ENCODE measurements around the gene ZNF18. TPM values are rescaled to one million over a fixed set of nuclear protein-coding genes. Genes with fewer than 3 reads are reported as not detected.

Gene ZNF18
- polyA plus RNA-seq, 1 donor (not counting 4 experiments of a cell fraction or from before 2014, with no cell fraction given), result 7.7 TPM

- no peaks in the 10 kb centered on the region for H3K36me3 ChIP-seq (ENCODE audit: control insufficient read depth in 2 of 2, extremely low read depth in 1 of 2, insufficient read depth in 2 of 2, low read length in 2 of 2)
- H2AFZ ChIP-seq (ENCODE audit: control insufficient read depth, low read length), result peak overlapping the region; percentile 38
- no peak overlapping the region for H3K27ac ChIP-seq (ENCODE audit: control insufficient read depth, insufficient read depth, low read length)
- H3K9me3 ChIP-seq (ENCODE audit: control insufficient read depth, low read depth, low read length), result no peaks in the 10 kb centered on the region
- H3K4me3 ChIP-seq (ENCODE audit: control insufficient read depth in 2 of 3, extremely low read depth in 1 of 3, insufficient read depth in 2 of 3, low read depth in 1 of 3, low read length in 3 of 3), result no peak overlapping the region
- peak; percentile 66 for FAIRE-seq
- TF ChIP-seq EZH2 (IDR thresholded peaks at IDR 0.05; ENCODE audit: low read length) (no peak), CTCF (optimal IDR thresholded peaks at IDR 0.05 in 1 of 3, IDR thresholded peaks at IDR 0.05 in 1 of 3, conservative IDR thresholded peaks at IDR 0.05 in 1 of 3; ENCODE audit: extremely low read depth in 1 of 3, insufficient read depth in 2 of 3, low read length in 3 of 3) (peak; percentile 85 to 98 (median 91))
- no peaks in the 10 kb centered on the region for H4K20me1 ChIP-seq (ENCODE audit: control insufficient read depth, extremely low read depth, insufficient read depth, low read length)
- no peaks in the 10 kb centered on the region for H3K4me1 ChIP-seq (ENCODE audit: control insufficient read depth, extremely low read depth, insufficient read depth, low read length)
- peak; percentile 42 for DNase-seq (ENCODE audit: low read depth, low spot score)
- H3K79me2 ChIP-seq (ENCODE audit: control insufficient read depth, insufficient read depth, low read length), result no peaks in the 10 kb centered on the region
- no peak overlapping the region for H3K9ac ChIP-seq (ENCODE audit: control insufficient read depth, extremely low read depth, insufficient read depth, low read length)
- no peaks in the 10 kb centered on the region for H3K27me3 ChIP-seq (ENCODE audit: control insufficient read depth, extremely low read depth, insufficient read depth, low read length)
- H3K4me2 ChIP-seq (ENCODE audit: control insufficient read depth, extremely low read depth, insufficient read depth, low read depth, low read length), result no peak overlapping the region
- no peaks in the 10 kb centered on the region for H3K9me1 ChIP-seq (ENCODE audit: control insufficient read depth, extremely low read depth, insufficient read depth, low read length)
- dilution Hi-C loops (cut with MboI; ENCODE audit: extremely low pct_ligation_motif_present, low sequenced_read_pairs), result no loop called here
These were observed 61.4 kb downstream of the ZNF18 start for GRCh38 chr17:11935734-11936406.

- H3K4me2 ChIP-seq (ENCODE audit: control insufficient read depth, extremely low read depth, insufficient read depth, low read depth, low read length), result no peak overlapping the region
- no peaks in the 10 kb centered on the region for H3K27me3 ChIP-seq (ENCODE audit: control insufficient read depth, extremely low read depth, insufficient read depth, low read length)
- H3K9ac ChIP-seq (ENCODE audit: control insufficient read depth, extremely low read depth, insufficient read depth, low read length), result no peak overlapping the region
- no peak overlapping the region for H2AFZ ChIP-seq (ENCODE audit: control insufficient read depth, low read length)
- TF ChIP-seq EZH2 (IDR thresholded peaks at IDR 0.05; ENCODE audit: low read length) (no peak), CTCF (optimal IDR thresholded peaks at IDR 0.05 in 1 of 3, IDR thresholded peaks at IDR 0.05 in 1 of 3, conservative IDR thresholded peaks at IDR 0.05 in 1 of 3; ENCODE audit: extremely low read depth in 1 of 3, insufficient read depth in 2 of 3, low read length in 3 of 3) (no peak)
- H4K20me1 ChIP-seq (ENCODE audit: control insufficient read depth, extremely low read depth, insufficient read depth, low read length), result no peaks in the 10 kb centered on the region
- H3K36me3 ChIP-seq (ENCODE audit: control insufficient read depth in 2 of 2, extremely low read depth in 1 of 2, insufficient read depth in 2 of 2, low read length in 2 of 2), result no peaks in the 10 kb centered on the region
- FAIRE-seq, result no peak
- dilution Hi-C loops (cut with MboI; ENCODE audit: extremely low pct_ligation_motif_present, low sequenced_read_pairs), result no loop called here
- no peaks in the 10 kb centered on the region for H3K9me3 ChIP-seq (ENCODE audit: control insufficient read depth, low read depth, low read length)
- no peaks in the 10 kb centered on the region for H3K4me1 ChIP-seq (ENCODE audit: control insufficient read depth, extremely low read depth, insufficient read depth, low read length)
- DNase-seq (ENCODE audit: low read depth, low spot score), result no peak
- H3K4me3 ChIP-seq (ENCODE audit: control insufficient read depth in 2 of 3, extremely low read depth in 1 of 3, insufficient read depth in 2 of 3, low read depth in 1 of 3, low read length in 3 of 3), result no peak overlapping the region
- no peaks in the 10 kb centered on the region for H3K79me2 ChIP-seq (ENCODE audit: control insufficient read depth, insufficient read depth, low read length)
- no peaks in the 10 kb centered on the region for H3K9me1 ChIP-seq (ENCODE audit: control insufficient read depth, extremely low read depth, insufficient read depth, low read length)
- H3K27ac ChIP-seq (ENCODE audit: control insufficient read depth, insufficient read depth, low read length), result no peak overlapping the region
These were observed 64.9 kb downstream of the ZNF18 start for GRCh38 chr17:11932337-11932898.

All from keratinocyte (primary cell).